Ureter (tissue), 1 donor: Measurements from ENCODE around the gene ASIC4. TPM values are rescaled to one million over a fixed set of nuclear protein-coding genes. Genes with fewer than 3 reads are reported as not detected.
A peak's percentile ranks its signal among the peaks of the same experiment; 100 is the strongest.

Experiments used
- DNase-seq: peaks from one replicate; pipeline ENCODE4 v3.0.0-alpha.2; 2020; ENCODE audit warnings: low spot score
- total RNA-seq: library from RNA; stranded (reverse); gene quantifications from one replicate; pipeline ENCODE4 v1.2.4, GENCODE V29; 2023
- donor health status: DM: yes; HTN: yes; CAD: no.

Gene ASIC4
- total RNA-seq, 1 donor from 2014 or later = 0.13 TPM

DNA sequence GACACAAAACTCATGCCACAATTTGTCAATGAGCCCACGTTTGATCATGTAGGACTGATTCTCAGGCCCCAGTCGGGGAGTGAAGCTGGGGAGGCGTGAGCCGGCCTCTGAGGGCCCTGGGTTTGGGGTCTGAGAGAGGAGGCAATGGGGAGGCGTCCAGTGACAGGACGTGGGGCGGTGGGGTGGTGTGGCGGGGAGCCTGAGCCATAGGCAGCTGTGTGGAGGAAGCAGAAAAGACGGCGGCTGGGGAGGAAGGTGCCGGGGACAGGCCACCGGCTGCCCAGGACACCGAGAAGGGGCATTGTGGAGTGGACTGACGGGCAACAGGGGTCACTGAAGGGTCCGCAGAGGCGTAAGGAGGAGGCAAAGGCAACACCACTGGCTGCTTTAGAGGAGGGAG, 22.1 kb downstream of the ASIC4 start:
- no peak for DNase-seq

DNA sequence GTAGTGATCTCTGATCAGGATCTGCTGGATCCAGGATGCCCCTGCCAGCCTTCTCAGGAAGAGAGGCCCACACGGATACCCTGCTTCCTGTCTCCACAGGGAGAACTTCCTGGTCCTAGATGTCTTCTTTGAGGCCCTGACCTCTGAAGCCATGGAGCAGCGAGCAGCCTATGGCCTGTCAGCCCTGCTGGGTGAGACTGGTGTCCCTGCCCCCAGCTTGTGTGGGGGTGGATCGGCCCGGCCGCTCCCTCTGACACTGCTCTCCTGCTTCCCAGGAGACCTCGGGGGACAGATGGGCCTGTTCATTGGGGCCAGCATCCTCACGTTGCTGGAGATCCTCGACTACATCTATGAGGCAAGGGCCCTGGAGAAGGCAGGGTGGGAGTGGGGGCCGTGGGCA, 22.7 kb downstream of the ASIC4 start:
- DNase-seq = no peak

GRCh38 chr2:219537657-219538488, 23.6 kb downstream of the ASIC4 start:
- DNase-seq = no peak

DNA sequence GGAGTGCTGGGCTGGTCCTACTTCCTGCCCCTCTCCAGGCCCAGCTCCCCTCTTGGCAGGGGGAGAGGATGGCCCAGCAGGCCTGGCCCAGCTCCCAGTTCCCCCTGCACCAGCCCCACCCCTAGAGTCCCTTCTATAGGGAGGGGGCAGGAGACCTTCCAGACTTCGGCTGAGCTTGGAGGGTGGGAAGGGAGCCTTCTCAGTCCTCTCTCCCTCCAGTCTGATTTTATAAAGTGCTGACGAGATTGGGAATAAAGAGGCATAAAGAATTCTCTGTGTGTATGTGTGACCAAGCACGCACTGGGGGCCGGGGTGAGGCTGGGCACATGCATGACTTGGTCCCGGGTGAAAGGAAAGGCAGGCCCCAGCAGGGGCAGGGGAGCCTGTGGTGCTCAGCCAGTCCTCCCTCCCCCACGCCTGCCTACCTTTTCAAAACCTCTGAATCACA, 24.2 kb downstream of the ASIC4 start:
- no peak for DNase-seq

DNA sequence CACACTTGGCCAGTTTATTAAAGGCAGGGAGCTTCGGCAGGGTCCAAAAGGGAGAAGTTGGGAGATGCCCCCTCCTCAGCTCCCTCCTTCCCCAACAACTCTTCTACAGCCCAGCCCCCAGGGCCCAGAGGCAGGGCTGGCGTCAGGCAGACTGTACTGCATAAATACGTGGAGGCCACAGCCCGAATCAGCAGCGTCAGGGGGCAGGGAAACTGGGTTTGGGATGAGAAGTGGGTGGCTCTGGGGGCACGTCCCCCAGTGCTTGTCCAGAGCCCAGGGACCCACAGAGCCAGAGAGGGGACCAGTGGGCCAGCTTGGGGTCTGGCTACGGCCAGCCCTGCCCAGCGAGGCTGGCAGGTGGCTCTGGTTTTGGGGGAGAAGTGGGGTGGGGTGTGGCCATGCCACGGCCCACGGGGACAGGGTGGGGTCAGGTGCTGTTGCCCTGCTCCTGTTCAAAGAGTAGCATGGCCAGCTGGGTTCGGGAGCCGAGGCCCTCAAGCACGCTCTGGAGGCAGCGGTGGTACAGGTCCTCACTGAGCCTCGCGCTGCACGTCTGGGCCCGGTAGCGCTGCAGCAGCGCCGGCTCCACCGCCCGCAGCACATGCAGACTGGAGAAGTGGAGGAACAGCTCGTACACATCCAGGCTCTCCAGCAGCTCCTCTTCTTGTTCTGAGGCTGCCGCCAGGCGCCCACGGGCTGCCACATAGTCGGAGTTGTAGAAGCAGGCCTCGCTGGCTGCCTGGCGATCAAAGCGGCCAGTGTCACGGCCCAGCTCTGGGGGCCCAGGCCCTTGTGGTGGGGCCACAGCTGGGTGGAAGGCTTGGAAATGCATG, 24.9 kb downstream of the ASIC4 start:
- DNase-seq = no peak

DNA sequence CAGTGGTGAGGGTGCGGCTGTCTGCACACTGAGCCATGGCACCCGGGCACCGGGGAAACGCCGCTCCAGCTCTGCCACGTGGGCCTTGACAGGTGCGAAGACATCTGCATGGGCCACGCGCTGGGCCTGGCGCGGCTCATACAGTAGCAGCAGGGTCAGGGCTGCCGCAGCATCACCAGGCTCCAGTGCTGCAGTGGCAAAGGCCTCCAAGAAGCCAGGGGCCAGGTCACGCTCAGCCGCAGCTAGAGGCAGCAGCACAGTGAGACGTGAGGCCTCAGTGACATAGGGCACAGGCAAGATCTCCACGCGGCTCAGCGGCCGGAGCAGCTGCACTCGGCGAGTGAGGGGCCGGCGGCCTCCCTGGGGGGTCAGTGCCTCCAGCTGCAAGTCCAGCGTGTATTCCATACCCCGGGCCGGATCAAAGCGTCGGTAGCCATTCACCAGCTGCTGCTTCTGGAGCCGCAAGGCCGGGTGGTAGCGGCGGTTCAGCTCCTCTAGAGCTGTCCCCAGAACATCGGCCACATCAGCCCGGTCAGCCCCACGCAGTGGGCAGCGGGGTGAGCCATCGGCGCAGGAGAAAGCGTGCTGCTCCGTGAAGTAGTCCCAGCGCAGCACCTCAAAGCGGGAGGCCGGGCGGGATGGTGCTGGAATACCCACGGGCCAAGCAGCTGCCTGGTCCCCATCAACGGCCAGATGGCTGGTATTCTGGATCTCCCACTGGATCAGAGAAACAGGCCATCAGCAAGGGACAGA, 25.8 kb downstream of the ASIC4 start:
- DNase-seq = no peak

GRCh38 chr2:219540784-219541504, 26.7 kb downstream of the ASIC4 start:
- no peak for DNase-seq

DNA sequence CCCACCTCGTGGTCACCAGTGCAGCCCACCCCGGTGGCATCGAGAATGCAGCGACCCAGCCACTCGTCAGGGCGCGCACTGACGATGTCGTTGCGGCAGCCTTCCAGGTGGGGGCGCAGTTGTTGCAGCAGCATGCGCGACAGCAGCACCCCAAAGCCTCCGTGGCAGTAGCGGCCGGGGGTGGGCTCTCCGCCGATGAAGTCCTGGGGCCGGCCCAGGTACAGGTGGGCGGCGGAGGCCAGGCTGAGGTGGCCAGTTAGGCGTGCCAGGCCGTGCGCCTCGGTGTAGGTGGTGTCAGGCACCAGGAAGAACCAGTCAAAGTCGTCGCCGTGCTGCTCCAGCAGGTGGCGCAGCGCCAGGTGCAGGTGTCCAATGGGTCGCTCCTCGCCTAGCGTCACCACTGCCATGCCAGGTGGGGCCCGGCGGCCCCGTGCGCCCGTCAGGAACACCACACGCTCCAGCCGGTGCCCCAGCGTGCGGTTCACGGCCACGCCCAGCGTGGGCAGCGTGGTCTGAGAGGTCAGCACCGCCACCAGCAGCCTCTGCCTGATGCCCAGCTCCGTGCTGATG, 27.4 kb downstream of the ASIC4 start:
- DNase-seq = peak; percentile 88

- DNase-seq = peak; percentile 58
Measured at GRCh38 chr2:219542931-219543595, 28.8 kb downstream of the ASIC4 start.

DNA sequence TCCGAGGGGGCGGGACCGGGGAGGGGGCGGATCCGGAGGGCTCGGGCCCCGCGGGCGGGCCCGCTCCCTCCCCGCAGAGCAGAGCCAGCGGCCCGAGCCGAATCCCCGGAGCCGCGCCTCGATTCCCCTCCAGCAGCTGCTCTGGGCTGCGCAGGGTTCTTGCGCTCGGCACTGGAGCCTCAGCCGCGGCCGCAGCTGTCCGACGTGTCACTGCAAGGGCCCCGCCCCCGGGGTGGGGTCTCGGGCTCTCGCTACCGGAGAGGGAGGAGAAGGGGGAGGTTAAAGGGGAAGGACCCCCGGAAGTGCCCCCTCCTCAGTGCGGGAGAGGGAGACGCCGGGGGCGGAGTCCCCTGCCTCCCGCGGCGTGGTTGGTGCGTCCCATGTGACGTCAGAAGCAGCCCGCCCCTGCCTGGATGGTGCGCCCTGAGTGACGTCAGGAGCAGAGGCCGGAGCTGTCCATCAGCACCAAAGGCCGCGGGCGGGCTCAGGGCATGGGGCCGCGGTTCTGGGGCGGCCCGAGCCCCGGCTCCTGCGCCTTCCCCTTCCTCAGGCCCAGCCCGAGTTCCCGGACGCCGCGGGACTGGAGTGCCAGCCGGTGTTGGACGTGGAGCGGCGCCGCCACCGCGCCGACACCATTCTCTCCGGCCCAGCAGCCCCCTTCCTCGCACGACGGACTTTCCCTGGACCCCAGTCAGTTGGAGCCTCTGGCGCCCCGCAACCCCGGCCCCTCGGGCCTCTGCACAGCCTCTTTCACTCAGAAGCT, 29.5 kb downstream of the ASIC4 start, which contains the start of the genes CHPF and TMEM198:
Gene CHPF (minus strand): TSS at position 214 of the 763 bp plus-strand sequence. CDS start 271 bp downstream, outside the sequence.
Gene TMEM198 (plus strand): TSS at position 433 of the 763 bp plus-strand sequence. CDS start 700 bp downstream, outside the sequence.
- DNase-seq = peak; percentile 99

- no peak for DNase-seq
Measured at GRCh38 chr2:219544567-219544966, 30.3 kb downstream of the ASIC4 start.

- no peak for DNase-seq
Measured at GRCh38 chr2:219545295-219545942, 31.1 kb downstream of the ASIC4 start.

DNA sequence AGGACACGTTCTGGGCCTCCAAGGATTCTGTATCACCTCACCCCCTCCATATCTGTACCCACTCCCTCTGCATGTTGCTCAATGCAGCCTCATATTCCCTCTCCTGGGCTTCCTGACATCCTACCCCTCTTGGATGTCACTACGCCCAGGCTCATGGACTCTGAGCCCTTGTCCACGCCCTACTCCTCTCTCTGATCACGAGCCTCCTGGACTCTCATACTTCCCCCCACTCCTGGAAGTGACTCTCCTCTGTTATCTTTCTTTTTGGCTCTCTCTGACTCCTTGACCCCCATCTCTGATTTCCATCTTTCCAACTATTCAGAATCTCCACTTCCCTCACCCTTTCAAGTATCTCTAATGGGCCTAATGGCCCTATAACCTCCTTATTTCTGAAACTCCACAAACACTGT, 31.7 kb downstream of the ASIC4 start:
- DNase-seq = no peak

GRCh38 chr2:219547621-219548020, 33.3 kb downstream of the ASIC4 start:
- DNase-seq = no peak

- no peak for DNase-seq
Measured at GRCh38 chr2:219548990-219549389, 34.7 kb downstream of the ASIC4 start.

DNA sequence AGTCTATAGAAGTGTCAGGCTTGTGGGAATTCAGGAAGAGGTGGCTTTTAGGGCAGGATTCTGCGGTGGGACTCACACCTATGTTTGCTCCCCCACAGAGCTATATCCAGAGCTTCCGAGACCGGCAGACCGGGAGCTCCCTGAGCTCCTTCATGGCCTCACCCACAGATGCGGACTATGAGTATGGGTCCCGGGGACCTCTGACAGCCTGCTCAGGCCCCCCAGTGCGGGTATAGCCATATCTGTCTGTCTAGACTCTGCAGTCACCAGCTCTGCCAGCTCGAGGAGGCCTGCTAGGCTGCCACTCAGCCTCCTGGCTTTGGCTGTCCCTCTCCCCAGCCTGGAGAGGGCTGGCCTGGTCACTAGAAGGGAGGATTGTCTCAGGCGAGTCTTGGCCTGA, 35.3 kb downstream of the ASIC4 start:
- DNase-seq = no peak

GRCh38 chr2:219551441-219552381, 37.4 kb downstream of the ASIC4 start:
- no peak for DNase-seq
